HUES64 (cell line): ENCODE results near the gene ANK3.

Experiments
- H3K27ac ChIP-seq: 2 replicates; pipeline ENCODE4 v1.7.0; 2013; ENCODE audit warnings: low read depth, low read length, inconsistent platforms
- H3K27me3 ChIP-seq: 2 replicates; pipeline ENCODE4 v1.6.1; 2013; ENCODE audit warnings: mild to moderate bottlenecking, low read length; ENCODE audit not compliant: insufficient read depth
- H3K36me3 ChIP-seq: 2 replicates; pipeline ENCODE4 v1.6.1; 2013; ENCODE audit warnings: mild to moderate bottlenecking, low read length; ENCODE audit not compliant: insufficient read depth
- H3K4me1 ChIP-seq: 2 replicates; pipeline ENCODE4 v1.6.1; 2013; ENCODE audit warnings: mild to moderate bottlenecking, low read length, moderate library complexity; ENCODE audit not compliant: insufficient read depth
- H3K4me3 ChIP-seq: 2 replicates; pipeline ENCODE4 v1.5.1; 2013; ENCODE audit warnings: mild to moderate bottlenecking, low read length, moderate library complexity
- H3K9ac ChIP-seq: 2 replicates; pipeline ENCODE4 v1.6.1; 2013; ENCODE audit warnings: mild to moderate bottlenecking, low read depth, low read length
- H3K9me3 ChIP-seq: 2 replicates; pipeline ENCODE4 v1.6.1; 2013; ENCODE audit warnings: low read depth, low read length; ENCODE audit not compliant: insufficient read depth
- WGBS: fragments of 150-250, 120-280 bp; methylation state at CpG from one replicate; pipeline ENCODE4 v1.1.7; 2013; ENCODE audit warnings: missing lambda C conversion rate; 5-methylcytosine and 5-hydroxymethylcytosine counted together

ANK3 gene

GRCh38 chr10:60377042-60377352 lies 12.7 kb downstream of the ANK3 start:
- Histone ChIP-seq H3K36me3 (no peaks in the 10 kb centered on the region), H3K9me3 (no peaks in the 10 kb centered on the region), H3K27ac (no peak overlapping the region), H3K4me3 (no peak overlapping the region), H3K27me3 (no peaks in the 10 kb centered on the region), H3K4me1 (peaks cover 16% of the 10 kb centered on the region), H3K9ac (no peak overlapping the region)
- WGBS: 85% methylated on average over 1 of the region's 1 CpG

- H3K36me3 ChIP-seq: no peaks in the 10 kb centered on the region
- no peak overlapping the region for H3K9ac ChIP-seq
- 98% methylated on average over 6 of the region's 6 CpGs for WGBS
- no peaks in the 10 kb centered on the region for H3K9me3 ChIP-seq
- no peak overlapping the region for H3K27ac ChIP-seq
- peaks cover 16% of the 10 kb centered on the region for H3K4me1 ChIP-seq
- no peak overlapping the region for H3K4me3 ChIP-seq
- no peaks in the 10 kb centered on the region for H3K27me3 ChIP-seq
These were observed 13.2 kb downstream of the ANK3 start for GRCh38 chr10:60376221-60377041.

- no peak overlapping the region for H3K4me3 ChIP-seq
- no peaks in the 10 kb centered on the region for H3K9me3 ChIP-seq
- no peak overlapping the region for H3K27ac ChIP-seq
- H3K9ac ChIP-seq: no peak overlapping the region
- peaks cover 16% of the 10 kb centered on the region for H3K4me1 ChIP-seq
- H3K27me3 ChIP-seq: no peaks in the 10 kb centered on the region
- no peaks in the 10 kb centered on the region for H3K36me3 ChIP-seq
- 87% methylated on average over 5 of the region's 5 CpGs for WGBS
These were observed 14.2 kb downstream of the ANK3 start for GRCh38 chr10:60375293-60376004.

GRCh38 chr10:60374836-60375235 lies 14.8 kb downstream of the ANK3 start:
- Histone ChIP-seq H3K27ac (no peak overlapping the region), H3K4me1 (peaks cover 16% of the 10 kb centered on the region), H3K9ac (no peak overlapping the region), H3K27me3 (no peaks in the 10 kb centered on the region), H3K4me3 (no peak overlapping the region), H3K36me3 (no peaks in the 10 kb centered on the region), H3K9me3 (no peaks in the 10 kb centered on the region)
- 95% methylated on average over 3 of the region's 3 CpGs for WGBS

GRCh38 chr10:60372436-60372835 lies 17.2 kb downstream of the ANK3 start:
- H3K4me3 ChIP-seq: no peak overlapping the region
- H3K27me3 ChIP-seq: no peaks in the 10 kb centered on the region
- peaks cover 18% of the 10 kb centered on the region for H3K4me1 ChIP-seq
- no peak overlapping the region for H3K9ac ChIP-seq
- no peak overlapping the region for H3K27ac ChIP-seq
- WGBS: 80% methylated on average over 1 of the region's 4 CpGs
- H3K9me3 ChIP-seq: no peaks in the 10 kb centered on the region
- H3K36me3 ChIP-seq: no peaks in the 10 kb centered on the region

- Histone ChIP-seq H3K27me3 (no peaks in the 10 kb centered on the region), H3K9me3 (no peaks in the 10 kb centered on the region), H3K4me1 (peaks cover 8% of the 10 kb centered on the region; the same call in 1 of the 2 replicates), H3K36me3 (no peaks in the 10 kb centered on the region), H3K27ac (no peak overlapping the region), H3K4me3 (no peak overlapping the region), H3K9ac (no peak overlapping the region)
- 100% methylated on average over 1 of the region's 2 CpGs for WGBS
These were observed 20.1 kb downstream of the ANK3 start for GRCh38 chr10:60369547-60369930.

- Histone ChIP-seq H3K36me3 (no peaks in the 10 kb centered on the region), H3K9ac (no peak overlapping the region), H3K4me1 (peaks cover 8% of the 10 kb centered on the region; the same call in 1 of the 2 replicates), H3K27ac (no peak overlapping the region), H3K9me3 (no peaks in the 10 kb centered on the region), H3K27me3 (no peaks in the 10 kb centered on the region), H3K4me3 (no peak overlapping the region)
- WGBS: 88% methylated on average over 5 of the region's 5 CpGs
These were observed 20.7 kb downstream of the ANK3 start for GRCh38 chr10:60368875-60369546.

- H3K27me3 ChIP-seq: no peaks in the 10 kb centered on the region
- no peak overlapping the region for H3K27ac ChIP-seq
- H3K9me3 ChIP-seq: no peaks in the 10 kb centered on the region
- no peak overlapping the region for H3K4me3 ChIP-seq
- H3K4me1 ChIP-seq: peaks cover 8% of the 10 kb centered on the region; the same call in 1 of the 2 replicates
- 100% methylated on average over 1 of the region's 1 CpG for WGBS
- no peak overlapping the region for H3K9ac ChIP-seq
- no peaks in the 10 kb centered on the region for H3K36me3 ChIP-seq
These were observed 21.8 kb downstream of the ANK3 start for GRCh38 chr10:60367901-60368300.

- Histone ChIP-seq H3K4me3 (no peak overlapping the region), H3K27ac (no peak overlapping the region), H3K9ac (no peak overlapping the region), H3K36me3 (no peaks in the 10 kb centered on the region), H3K27me3 (no peaks in the 10 kb centered on the region), H3K4me1 (peaks cover 8% of the 10 kb centered on the region; the same call in 1 of the 2 replicates), H3K9me3 (no peaks in the 10 kb centered on the region)
- 61% methylated on average over 2 of the region's 2 CpGs for WGBS
These were observed 22.2 kb downstream of the ANK3 start for GRCh38 chr10:60367431-60367830.

- WGBS: 95% methylated on average over 4 of the region's 4 CpGs
- no peak overlapping the region for H3K27ac ChIP-seq
These were observed 22.7 kb downstream of the ANK3 start for GRCh38 chr10:60367024-60367423.

GRCh38 chr10:60363187-60363586 lies 26.5 kb downstream of the ANK3 start:
- Histone ChIP-seq H3K4me3 (no peak overlapping the region), H3K9ac (no peak overlapping the region), H3K36me3 (no peaks in the 10 kb centered on the region), H3K27ac (no peak overlapping the region), H3K4me1 (peaks cover 8% of the 10 kb centered on the region; the same call in 1 of the 2 replicates), H3K27me3 (no peaks in the 10 kb centered on the region), H3K9me3 (no peaks in the 10 kb centered on the region)
- WGBS: 79% methylated on average over 7 of the region's 8 CpGs

More at GRCh38 chr10:60367024-60367423, 22.7 kb downstream of the ANK3 start:
- Histone ChIP-seq H3K9ac (no peak overlapping the region), H3K36me3 (no peaks in the 10 kb centered on the region), H3K9me3 (no peaks in the 10 kb centered on the region), H3K27me3 (no peaks in the 10 kb centered on the region), H3K4me3 (no peak overlapping the region), H3K4me1 (peaks cover 8% of the 10 kb centered on the region; the same call in 1 of the 2 replicates)
